ENCODE measurements around the gene C9orf72. TPM values are rescaled to one million over a fixed set of nuclear protein-coding genes. Genes with fewer than 3 reads are reported as not detected.
A peak's percentile ranks its signal among the peaks of the same experiment; 100 is the strongest.
"Not testable (repeated sequence)": the region's sequence is repeated elsewhere in the genome, so short reads cannot be mapped to it uniquely, and the experiment has no call there.

The C9orf72 gene
- total RNA-seq, result 5.6 TPM

GRCh38 chr9:27572918-27573633 lies at the start of gene C9orf72:
Gene C9orf72 (minus strand): TSS chr9:27573481. CDS start chr9:27567120, 6,361 bp downstream.
- peak; percentile 90 for DNase-seq (ENCODE audit: low spot score)
- peak; percentile 92 for ATAC-seq

- DNase-seq (ENCODE audit: low spot score), result no peak
- ATAC-seq, result no peak
These were observed 49.5 kb upstream of the C9orf72 start for GRCh38 chr9:27622693-27623340.

GRCh38 chr9:27619743-27620142 lies 46.5 kb upstream of the C9orf72 start:
- no peak for DNase-seq (ENCODE audit: low spot score)

GRCh38 chr9:27618066-27618465 lies 44.8 kb upstream of the C9orf72 start:
- ATAC-seq, result no peak
- DNase-seq (ENCODE audit: low spot score), result no peak

More at GRCh38 chr9:27619743-27620142, 46.5 kb upstream of the C9orf72 start:
- ATAC-seq, result no peak

- no peak for DNase-seq (ENCODE audit: low spot score)
- no peak for ATAC-seq
These were observed 41.3 kb upstream of the C9orf72 start for GRCh38 chr9:27614551-27614950.

- ATAC-seq; DNase-seq (ENCODE audit: low spot score): not testable (repeated sequence)
These were observed 38.8 kb upstream of the C9orf72 start for GRCh38 chr9:27612036-27612435.

GRCh38 chr9:27610622-27611021 lies 37.3 kb upstream of the C9orf72 start:
- DNase-seq (ENCODE audit: low spot score) (no peak), ATAC-seq (no peak)

GRCh38 chr9:27602954-27603353 lies 29.7 kb upstream of the C9orf72 start:
- ATAC-seq (no peak), DNase-seq (ENCODE audit: low spot score) (no peak)

- DNase-seq (ENCODE audit: low spot score) (no peak), ATAC-seq (no peak)
These were observed 29.0 kb upstream of the C9orf72 start for GRCh38 chr9:27602142-27602861.

- DNase-seq (ENCODE audit: low spot score), result no peak
- ATAC-seq, result no peak
These were observed 28.1 kb upstream of the C9orf72 start for GRCh38 chr9:27601396-27601795.

- no peak for DNase-seq (ENCODE audit: low spot score)
- ATAC-seq, result no peak
These were observed 27.0 kb upstream of the C9orf72 start for GRCh38 chr9:27600256-27600655.

GRCh38 chr9:27599870-27600238 lies 26.6 kb upstream of the C9orf72 start:
- DNase-seq (ENCODE audit: low spot score), result no peak
- no peak for ATAC-seq

- no peak for ATAC-seq
- DNase-seq (ENCODE audit: low spot score), result no peak
These were observed 26.0 kb upstream of the C9orf72 start for GRCh38 chr9:27599102-27599869.

- DNase-seq (ENCODE audit: low spot score) (no peak), ATAC-seq (no peak)
These were observed 22.5 kb upstream of the C9orf72 start for GRCh38 chr9:27595733-27596132.

- ATAC-seq (no peak), DNase-seq (ENCODE audit: low spot score) (no peak)
These were observed 18.4 kb upstream of the C9orf72 start for GRCh38 chr9:27591672-27592071.

GRCh38 chr9:27591093-27591492 lies 17.8 kb upstream of the C9orf72 start:
- ATAC-seq, result no peak

GRCh38 chr9:27590651-27591050 lies 17.4 kb upstream of the C9orf72 start:
- ATAC-seq (no peak), DNase-seq (ENCODE audit: low spot score) (no peak)

More at GRCh38 chr9:27591093-27591492, 17.8 kb upstream of the C9orf72 start:
- no peak for DNase-seq (ENCODE audit: low spot score)

- no peak for DNase-seq (ENCODE audit: low spot score)
- no peak for ATAC-seq
These were observed 16.2 kb upstream of the C9orf72 start for GRCh38 chr9:27589462-27589861.

GRCh38 chr9:27586304-27586703 lies 13.0 kb upstream of the C9orf72 start:
- ATAC-seq (no peak), DNase-seq (ENCODE audit: low spot score) (no peak)

- ATAC-seq, result no peak
These were observed 11.7 kb upstream of the C9orf72 start for GRCh38 chr9:27584931-27585330.

GRCh38 chr9:27582794-27583193 lies 9.5 kb upstream of the C9orf72 start:
- ATAC-seq (no peak), DNase-seq (ENCODE audit: low spot score) (no peak)

More at GRCh38 chr9:27584931-27585330, 11.7 kb upstream of the C9orf72 start:
- no peak for DNase-seq (ENCODE audit: low spot score)

Data from left lobe of liver (tissue), 2 donors.